K562 (cell line): ENCODE measurements around the gene SLC25A21. TPM values are rescaled to one million over a fixed set of nuclear protein-coding genes. Genes with fewer than 3 reads are reported as not detected.

ENCODE experiments used
- ATAC-seq: fragments of 200-7000 bp; cut with Tn5 transposase; 3 replicates; pipeline ENCODE4 v1.9.1; 2020; ENCODE audit warnings: moderate library complexity
- BruUV-seq: library from RNA; stranded (reverse); fragments of 400-500 nt; replicated peaks from 2 replicates; lab custom pipeline; 2021; lab: Mats Ljungman, UMichigan
- CTCF ChIA-PET: fragments of 300-600 bp; formaldehyde crosslinking; extraction: SDS; loops from one replicate; lab custom pipeline; 2021; ENCODE audit warnings: low intra/inter-chr PET ratio; lab: Yijun Ruan, JAX
- POLR2A ChIA-PET: fragments of 300-600, 350-650 bp; sonication (Branson Sonifier 250); formaldehyde crosslinking; extraction: SDS; loops from one replicate; lab custom pipeline; 2021; ENCODE audit warnings: antibody characterized with exemption, inconsistent platforms; lab: Yijun Ruan, JAX
- DNase-seq, 4 experiments: peaks; one replicate each; pipeline versions ENCODE4 v3.0.0 to v3.0.0-alpha.2; 2011 to 2018; ENCODE audit warnings: low spot score in 3 of 4, mixed read lengths in 3 of 4; ENCODE audit errors: extremely low read depth in 1 of 4
- FAIRE-seq: peaks from 2 replicates; lab custom pipeline; 2011; peaks lifted over from hg19 to GRCh38; lab: Jason Lieb, UNC
- H2AFZ ChIP-seq: 2 replicates; pipeline ENCODE4 v1.6.0; 2011; ENCODE audit warnings: low read depth, low read length, control low read depth, inconsistent platforms
- H3K27ac ChIP-seq: fragments of 200-600 bp; 3 replicates; pipeline ENCODE4 v1.8.0; 2011; ENCODE audit warnings: low read depth, mild to moderate bottlenecking, control low read depth, inconsistent platforms, low read length, moderate library complexity, mixed read lengths; ENCODE audit errors: extremely low read depth
- H3K27me3 ChIP-seq, 2 experiments: fragments of 300-600 bp in 1 of 2; 2 replicates in 1 of 2; 3 replicates in 1 of 2; pipeline versions ENCODE4 v1.6.0 to v1.8.0; 2011; ENCODE audit warnings: inconsistent platforms in 2 of 2, low read length in 2 of 2, mild to moderate bottlenecking in 1 of 2, mixed read lengths in 1 of 2, moderate library complexity in 1 of 2; ENCODE audit not compliant: control insufficient read depth in 2 of 2, insufficient read depth in 2 of 2
- H3K36me3 ChIP-seq: fragments of 300-600 bp; 3 replicates; pipeline ENCODE4 v1.8.0; 2011; ENCODE audit warnings: mild to moderate bottlenecking, low read length, inconsistent platforms; ENCODE audit not compliant: control insufficient read depth, insufficient read depth
- H3K4me1 ChIP-seq, 2 experiments: fragments of 200-600 bp in 1 of 2; replicated peaks in 1 of 2; 2 replicates in 1 of 2; 3 replicates in 1 of 2; pipeline versions ENCODE4 v1.5.1 to v1.8.0; 2011; ENCODE audit warnings: inconsistent platforms in 2 of 2, low read length in 2 of 2, mild to moderate bottlenecking in 1 of 2, mixed read lengths in 1 of 2, moderate library complexity in 1 of 2; ENCODE audit not compliant: control insufficient read depth in 2 of 2, insufficient read depth in 2 of 2
- H3K4me2 ChIP-seq: 2 replicates; pipeline ENCODE4 v1.6.1; 2011; ENCODE audit warnings: low read length, control low read depth, inconsistent platforms, mixed read lengths; ENCODE audit not compliant: insufficient read depth
- H3K4me3 ChIP-seq: fragments of 200-600 bp; sonication (generic), shearing (Covaris generic); 2 replicates; pipeline ENCODE4 v1.5.1; 2016; ENCODE audit warnings: control low read depth, inconsistent platforms
- H3K79me2 ChIP-seq: fragments of 200-600 bp; 3 replicates; pipeline ENCODE4 v1.8.0; 2011; ENCODE audit warnings: low read length, inconsistent platforms; ENCODE audit not compliant: control insufficient read depth, insufficient read depth
- H3K9ac ChIP-seq, 2 experiments: 2 replicates each; pipeline versions ENCODE4 v1.6.0 to v1.6.1; 2011; ENCODE audit warnings: low read depth in 2 of 2, low read length in 2 of 2, control low read depth in 1 of 2, inconsistent platforms in 1 of 2, mild to moderate bottlenecking in 1 of 2, mixed read lengths in 1 of 2; ENCODE audit not compliant: insufficient read depth in 1 of 2
- H3K9me1 ChIP-seq: one replicate; pipeline ENCODE4 v1.6.0; 2011; ENCODE audit warnings: inconsistent platforms, mild to moderate bottlenecking, low read length, moderate library complexity; ENCODE audit not compliant: control insufficient read depth, insufficient read depth
- H3K9me3 ChIP-seq: replicated peaks from 2 replicates; pipeline ENCODE4 v1.5.1; 2011; ENCODE audit warnings: low read depth, low read length, inconsistent platforms; ENCODE audit not compliant: control insufficient read depth, insufficient read depth
- H4K20me1 ChIP-seq: replicated peaks from 2 replicates; pipeline ENCODE4 v1.6.1; 2011; ENCODE audit warnings: low read length, inconsistent platforms, mixed read lengths; ENCODE audit not compliant: control insufficient read depth, insufficient read depth
- MAFK ChIP-seq: IDR thresholded peaks from 2 replicates; pipeline ENCODE4 v1.6.1; 2011; ENCODE audit warnings: low read length, improper control_type of control experiment
- NR2C2 ChIP-seq, 2 experiments: fragments of 200-800 bp in 1 of 2; sonication (Bioruptor generic) in 1 of 2; sonication (generic) in 1 of 2; formaldehyde crosslinking in 1 of 2; IDR thresholded peaks; 2 replicates each; pipeline versions ENCODE4 v1.6.1 to v1.8.0; 2016 to 2022; ENCODE audit warnings: mild to moderate bottlenecking in 1 of 2, missing compliant biosample characterization in 1 of 2, missing genetic modification characterization in 1 of 2, missing genetic modification reagents in 1 of 2
- RBM14 ChIP-seq: fragments of 200-400 bp; formaldehyde crosslinking; IDR thresholded peaks from 2 replicates; pipeline ENCODE4 v1.6.1; 2018; ENCODE audit warnings: low read depth, mild to moderate bottlenecking, low read length, moderate library complexity, borderline replicate concordance; ENCODE audit not compliant: insufficient read depth
- TAL1 ChIP-seq: fragments of 450-650 bp; IDR thresholded peaks from 2 replicates; pipeline ENCODE4 v1.6.1; 2016; ENCODE audit warnings: mild to moderate bottlenecking
- TRIM28 ChIP-seq: fragments of 450-650 bp; IDR thresholded peaks from 2 replicates; pipeline ENCODE4 v1.6.1; 2017
- XRCC4 ChIP-seq: IDR thresholded peaks from one replicate; pipeline ENCODE4 v1.6.1; 2011; ENCODE audit not compliant: insufficient read depth, insufficient read length; ENCODE audit errors: extremely low read depth
- ZNF12 ChIP-seq: sonication (generic); formaldehyde crosslinking; IDR thresholded peaks from 2 replicates; pipeline ENCODE4 v1.4.0; 2020; ENCODE audit warnings: mild to moderate bottlenecking, missing genetic modification reagents
- ZNF134 ChIP-seq: fragments of 250-450 bp; sonication (Bioruptor Pico); conservative IDR thresholded peaks from 2 replicates; pipeline ENCODE4 v1.4.0; 2020
- ZNF384 ChIP-seq: IDR thresholded peaks from 2 replicates; pipeline ENCODE4 v1.6.1; 2012; ENCODE audit warnings: low read depth, low read length, improper control_type of control experiment
- ZNF395 ChIP-seq: fragments of 200-800 bp; sonication (Bioruptor generic); IDR thresholded peaks from 2 replicates; pipeline ENCODE4 v1.6.1; 2017; ENCODE audit warnings: missing genetic modification characterization, missing compliant biosample characterization
- WGBS: fragments of 100-300 bp; shearing (Covaris generic); methylation state at CpG from one replicate; pipeline ENCODE4 v1.1.6; 2016; ENCODE audit warnings: low coverage, mixed read lengths; ENCODE audit not compliant: insufficient coverage; ENCODE audit errors: missing lambda C conversion rate; 5-methylcytosine and 5-hydroxymethylcytosine counted together
- in situ Hi-C: fragments of 300-500 bp; cut with MboI; formaldehyde crosslinking; loops from 4 replicates; pipeline ENCODE4 v1.15.0; 2018; ENCODE audit warnings: inconsistent platforms, mixed read lengths
- intact Hi-C: fragments of 100-400 bp; cut with micrococcal nuclease; formaldehyde crosslinking; loops from 2 replicates; pipeline ENCODE4 v1.14.2; 2022
- polyA plus RNA-seq, 8 experiments: library from polyadenylated mRNA; depleted of rRNA in 4 of 8; stranded (reverse) in 5 of 8; unstranded in 3 of 8; fragments of >200 nt; fragmentation: Nextera tagmentation in 2 of 8; fragmentation: Illumina TruSeq in 1 of 8; extraction: Ambion mirVana in 2 of 8; extraction: Trizol in 1 of 8; gene quantifications; 2 replicates each; pipeline versions ENCODE4 v1.2.1 to v1.2.3, GENCODE V29; 2011 to 2014; ENCODE audit warnings: inconsistent platforms in 1 of 8, missing spikeins in 1 of 8
- total RNA-seq, 7 experiments: library from RNA; depleted of rRNA in 6 of 7; stranded (reverse); fragments of >200 nt in 6 of 7; fragmentation: Illumina TruSeq in 2 of 7; extraction: Trizol in 2 of 7; gene quantifications; 2 replicates each; pipeline versions ENCODE4 v1.2.1 to v1.2.3, GENCODE V29; 2011 to 2021; ENCODE audit warnings: low replicate concordance in 1 of 7
- TF ChIP-seq, protein P1 (sequence below): IDR thresholded peaks from 3 replicates; pipeline ENCODE4 v1.6.1; 2011; ENCODE audit warnings: borderline replicate concordance, mild to moderate bottlenecking; ENCODE audit not compliant: insufficient read length, insufficient read depth
- TF ChIP-seq, protein P2 (sequence below): fragments of 250-450 bp; sonication (Bioruptor Pico); IDR thresholded peaks from 2 replicates; pipeline ENCODE4 v1.4.0; 2020; ENCODE audit warnings: mild to moderate bottlenecking, moderate library complexity, borderline replicate concordance

Gene SLC25A21
- total and polyA plus RNA-seq, 9 of the 15 experiments (the other 6 are each of a cell fraction or from before 2014, with no cell fraction given): 15.2 to 46.7 (median 28.7) TPM

- Histone ChIP-seq H3K4me1 (no peaks in the 10 kb centered on the region), H3K79me2 (no peaks in the 10 kb centered on the region), H3K9ac (no peak overlapping the region), H3K27ac (no peak overlapping the region), H3K9me3 (no peaks in the 10 kb centered on the region), H3K9me1 (no peaks in the 10 kb centered on the region), H3K27me3 (no peaks in the 10 kb centered on the region), H4K20me1 (no peaks in the 10 kb centered on the region), H3K36me3 (no peaks in the 10 kb centered on the region), H3K4me3 (no peak overlapping the region), H2AFZ (no peak overlapping the region), H3K4me2 (no peak overlapping the region)
- POLR2A ChIA-PET: no interaction called here
- 64% methylated on average over 2 of the region's 2 CpGs for WGBS
- in situ Hi-C loops (no loop called here), intact Hi-C loops (no loop called here)
- FAIRE-seq (no peak), DNase-seq (no peak), ATAC-seq (no peak)
- no TSS peak for BruUV-seq
- no peak for TF ChIP-seq ZNF12 (CRISPR knock-in tag)
- TF ChIP-seq ZNF384: no peak
- TF ChIP-seq NR2C2 (CRISPR knock-in tag; IDR thresholded peaks at IDR 0.05): no peak
- no peak for TF ChIP-seq NR2C2 (tag; IDR thresholded peaks at IDR 0.05)
- TF ChIP-seq MAFK: no peak
- TF ChIP-seq TRIM28: no peak
- TF ChIP-seq, protein P1, sequence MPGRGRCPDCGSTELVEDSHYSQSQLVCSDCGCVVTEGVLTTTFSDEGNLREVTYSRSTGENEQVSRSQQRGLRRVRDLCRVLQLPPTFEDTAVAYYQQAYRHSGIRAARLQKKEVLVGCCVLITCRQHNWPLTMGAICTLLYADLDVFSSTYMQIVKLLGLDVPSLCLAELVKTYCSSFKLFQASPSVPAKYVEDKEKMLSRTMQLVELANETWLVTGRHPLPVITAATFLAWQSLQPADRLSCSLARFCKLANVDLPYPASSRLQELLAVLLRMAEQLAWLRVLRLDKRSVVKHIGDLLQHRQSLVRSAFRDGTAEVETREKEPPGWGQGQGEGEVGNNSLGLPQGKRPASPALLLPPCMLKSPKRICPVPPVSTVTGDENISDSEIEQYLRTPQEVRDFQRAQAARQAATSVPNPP: no peak
- TF ChIP-seq XRCC4: no peak
- TF ChIP-seq RBM14: no peak
- TF ChIP-seq ZNF134 (CRISPR knock-in tag): no peak
- no peak for TF ChIP-seq ZNF395
- TF ChIP-seq, protein P2, sequence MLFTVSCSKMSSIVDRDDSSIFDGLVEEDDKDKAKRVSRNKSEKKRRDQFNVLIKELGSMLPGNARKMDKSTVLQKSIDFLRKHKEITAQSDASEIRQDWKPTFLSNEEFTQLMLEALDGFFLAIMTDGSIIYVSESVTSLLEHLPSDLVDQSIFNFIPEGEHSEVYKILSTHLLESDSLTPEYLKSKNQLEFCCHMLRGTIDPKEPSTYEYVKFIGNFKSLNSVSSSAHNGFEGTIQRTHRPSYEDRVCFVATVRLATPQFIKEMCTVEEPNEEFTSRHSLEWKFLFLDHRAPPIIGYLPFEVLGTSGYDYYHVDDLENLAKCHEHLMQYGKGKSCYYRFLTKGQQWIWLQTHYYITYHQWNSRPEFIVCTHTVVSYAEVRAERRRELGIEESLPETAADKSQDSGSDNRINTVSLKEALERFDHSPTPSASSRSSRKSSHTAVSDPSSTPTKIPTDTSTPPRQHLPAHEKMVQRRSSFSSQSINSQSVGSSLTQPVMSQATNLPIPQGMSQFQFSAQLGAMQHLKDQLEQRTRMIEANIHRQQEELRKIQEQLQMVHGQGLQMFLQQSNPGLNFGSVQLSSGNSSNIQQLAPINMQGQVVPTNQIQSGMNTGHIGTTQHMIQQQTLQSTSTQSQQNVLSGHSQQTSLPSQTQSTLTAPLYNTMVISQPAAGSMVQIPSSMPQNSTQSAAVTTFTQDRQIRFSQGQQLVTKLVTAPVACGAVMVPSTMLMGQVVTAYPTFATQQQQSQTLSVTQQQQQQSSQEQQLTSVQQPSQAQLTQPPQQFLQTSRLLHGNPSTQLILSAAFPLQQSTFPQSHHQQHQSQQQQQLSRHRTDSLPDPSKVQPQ (CRISPR knock-in tag): no peak
- TF ChIP-seq TAL1: no peak
- CTCF ChIA-PET: no interaction called here
Observed at GRCh38 chr14:36781897-36782296, 390.5 kb downstream of the SLC25A21 start.
